NCI-H226 (cell line): Measurements from ENCODE around the gene SMC6.

Experiments used
- DNase-seq: peaks from one replicate; pipeline ENCODE4 v3.0.0-alpha.2; 2015

Gene SMC6

DNA sequence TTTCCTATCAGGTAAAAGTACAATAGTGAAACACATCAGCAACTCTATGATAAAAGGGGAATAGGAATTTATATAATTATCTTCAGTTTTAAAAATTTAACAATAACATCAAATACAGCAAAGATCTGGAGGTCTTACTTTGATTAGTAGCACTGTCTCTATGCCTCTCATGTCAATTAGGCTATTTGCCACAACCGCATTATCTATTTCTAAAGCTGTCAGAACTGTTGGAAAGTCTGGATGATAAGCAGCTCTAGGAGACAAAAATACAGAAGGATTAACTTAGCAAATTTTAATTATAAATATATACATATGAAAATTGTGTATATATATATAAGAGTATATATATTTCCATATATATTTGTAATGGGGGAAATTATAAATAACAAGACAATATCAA lies 45.1 kb downstream of the SMC6 start:
- DNase-seq: no peak

GRCh38 chr2:17706845-17707244 lies 46.8 kb downstream of the SMC6 start:
- no peak for DNase-seq

DNA sequence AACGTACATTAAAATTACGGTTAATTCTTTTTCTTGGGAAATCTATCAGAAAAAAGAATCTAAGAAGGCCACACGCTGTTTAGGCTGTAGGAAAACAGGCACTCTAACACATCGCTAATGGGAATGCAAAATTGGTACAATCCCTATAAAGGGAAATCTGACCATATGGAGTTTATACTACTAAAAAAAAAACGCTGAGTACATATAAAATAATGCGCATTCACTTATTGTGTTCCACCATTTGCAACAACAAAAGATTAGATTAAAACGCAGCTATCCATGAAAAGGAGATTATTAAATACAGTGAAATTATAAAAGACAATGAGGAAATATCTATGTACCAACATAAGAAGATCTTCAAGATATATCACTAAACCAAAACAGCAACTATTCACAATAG lies 62.8 kb downstream of the SMC6 start:
- DNase-seq: no peak

DNA sequence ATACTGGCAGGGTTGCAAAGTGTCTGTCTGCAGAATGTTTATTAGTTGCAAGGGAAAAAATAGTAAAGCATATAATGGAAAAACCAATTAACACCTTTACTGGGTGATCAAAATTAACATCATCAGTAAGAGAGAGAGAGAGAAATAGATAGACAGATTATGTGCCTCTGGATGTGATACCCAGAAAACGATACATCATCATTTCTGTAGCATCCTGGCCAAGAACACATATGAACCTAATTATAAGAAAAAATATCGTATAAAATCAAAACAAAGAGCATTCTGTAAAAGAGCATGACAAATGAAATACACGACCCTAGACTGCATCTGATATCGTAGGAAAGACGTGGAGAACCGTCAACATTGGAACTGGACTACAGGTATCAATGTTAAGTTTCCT lies 64.6 kb downstream of the SMC6 start:
- no peak for DNase-seq

- DNase-seq: no peak
Measured at GRCh38 chr2:17688600-17688999, 65.0 kb downstream of the SMC6 start.

DNA sequence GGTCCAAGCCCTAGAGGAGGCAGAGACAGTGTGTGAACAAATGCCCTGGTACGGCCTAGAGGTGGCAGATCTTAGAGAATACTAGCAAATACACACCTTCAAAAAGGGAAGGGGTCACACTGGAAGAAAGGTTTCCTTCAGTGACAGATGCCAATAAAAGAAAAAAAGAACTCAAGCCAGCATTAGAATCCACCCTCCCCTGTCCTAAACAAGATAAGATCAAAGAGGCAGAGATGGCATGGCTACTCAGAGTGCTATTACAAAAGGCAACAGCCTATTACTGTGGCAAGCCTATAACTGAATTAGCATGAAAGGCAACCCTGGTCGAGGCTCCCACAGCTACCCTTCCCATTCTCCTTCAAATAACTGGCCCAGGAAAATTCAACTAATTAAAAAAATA lies 69.6 kb downstream of the SMC6 start:
- DNase-seq: no peak

GRCh38 chr2:17682098-17682857 lies 71.3 kb downstream of the SMC6 start:
- DNase-seq: no peak

DNA sequence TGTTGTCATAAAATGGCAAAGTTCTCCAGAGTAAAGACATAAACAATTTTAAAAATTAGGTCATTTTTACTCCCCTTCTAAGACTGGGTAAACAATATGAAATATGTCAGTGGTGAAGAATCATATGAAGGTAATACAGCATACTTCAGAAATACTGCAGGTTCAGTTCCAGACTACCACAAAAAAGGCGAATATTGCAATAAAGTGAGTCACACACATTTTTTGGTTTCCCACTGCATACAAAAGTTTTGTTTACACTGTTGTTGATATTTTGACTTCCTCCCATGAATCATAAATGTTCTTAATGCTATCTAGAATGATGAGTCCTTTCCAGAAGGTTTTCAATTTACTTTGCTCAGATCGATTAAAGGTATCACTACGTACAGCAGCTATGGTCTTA lies 73.5 kb downstream of the SMC6 start:
- no peak for DNase-seq

- no peak for DNase-seq
Measured at GRCh38 chr2:17674817-17675216, 78.8 kb downstream of the SMC6 start.

- peak; percentile 30 for DNase-seq
Measured at GRCh38 chr2:17672583-17673317, 80.9 kb downstream of the SMC6 start.

GRCh38 chr2:17667898-17668297 lies 85.7 kb downstream of the SMC6 start:
- DNase-seq: no peak

DNA sequence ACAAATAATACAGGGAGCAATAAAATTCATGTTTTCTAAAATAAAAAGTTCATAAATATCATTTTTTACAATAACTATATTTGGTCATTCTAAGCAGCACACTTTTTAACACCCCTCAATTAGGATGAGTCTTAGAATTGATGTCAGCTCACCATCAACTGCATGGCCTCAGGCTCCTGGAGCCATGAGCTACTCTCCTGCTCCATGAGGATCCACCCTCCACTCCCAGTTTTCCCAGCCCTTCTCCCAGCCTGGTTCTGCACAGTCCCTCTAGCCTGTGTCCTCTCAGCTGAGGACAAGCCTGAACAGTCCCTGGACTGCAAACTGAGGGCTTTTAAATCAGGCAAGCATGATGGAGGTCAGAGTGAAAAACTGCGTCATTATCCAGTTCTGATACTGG lies 89.1 kb downstream of the SMC6 start:
- DNase-seq: no peak

DNA sequence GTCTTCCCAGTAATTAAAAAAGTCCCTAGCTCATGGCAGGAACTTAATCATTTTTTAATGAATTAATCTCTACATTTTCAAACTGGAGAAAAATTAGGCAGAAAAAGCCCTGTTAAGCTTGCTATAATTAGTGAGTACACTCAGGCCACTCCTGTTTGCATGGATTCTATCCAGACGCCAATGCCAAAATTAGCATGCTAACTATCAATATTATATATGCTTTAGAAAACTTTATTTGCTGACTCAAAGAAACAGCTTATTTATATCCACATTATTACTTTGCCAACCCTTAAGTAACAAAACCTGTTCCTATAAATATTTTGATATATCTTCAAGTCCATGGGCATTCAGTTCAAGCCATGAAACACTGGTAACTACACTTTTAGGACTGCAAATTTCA lies 90.9 kb downstream of the SMC6 start:
- no peak for DNase-seq

DNA sequence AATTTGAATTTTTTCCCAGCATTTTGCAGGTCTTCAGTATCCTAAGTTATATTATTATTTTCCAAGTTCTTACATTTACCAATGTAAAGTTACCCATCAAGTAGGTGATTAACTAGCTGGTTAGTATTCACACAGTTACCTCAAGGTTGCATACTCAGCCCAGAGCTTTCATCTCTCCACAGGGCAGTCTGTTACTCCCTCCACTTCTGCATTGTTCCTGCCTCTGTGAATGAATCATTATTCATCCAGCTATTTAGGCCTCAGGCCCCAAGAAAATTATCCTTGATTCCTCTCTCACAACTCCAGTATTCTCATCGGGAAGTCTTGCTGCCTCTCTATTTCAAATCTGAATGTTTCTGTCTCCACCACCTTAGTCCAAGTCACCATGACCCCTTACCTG lies 92.2 kb downstream of the SMC6 start:
- no peak for DNase-seq

GRCh38 chr2:17660219-17660618 lies 93.4 kb downstream of the SMC6 start:
- no peak for DNase-seq

GRCh38 chr2:17658251-17658843 lies 95.3 kb downstream of the SMC6 start:
- DNase-seq: no peak

GRCh38 chr2:17657759-17658158 lies 95.9 kb downstream of the SMC6 start:
- no peak for DNase-seq

- DNase-seq: no peak
Measured at GRCh38 chr2:17652681-17653394, 100.8 kb downstream of the SMC6 start.

DNA sequence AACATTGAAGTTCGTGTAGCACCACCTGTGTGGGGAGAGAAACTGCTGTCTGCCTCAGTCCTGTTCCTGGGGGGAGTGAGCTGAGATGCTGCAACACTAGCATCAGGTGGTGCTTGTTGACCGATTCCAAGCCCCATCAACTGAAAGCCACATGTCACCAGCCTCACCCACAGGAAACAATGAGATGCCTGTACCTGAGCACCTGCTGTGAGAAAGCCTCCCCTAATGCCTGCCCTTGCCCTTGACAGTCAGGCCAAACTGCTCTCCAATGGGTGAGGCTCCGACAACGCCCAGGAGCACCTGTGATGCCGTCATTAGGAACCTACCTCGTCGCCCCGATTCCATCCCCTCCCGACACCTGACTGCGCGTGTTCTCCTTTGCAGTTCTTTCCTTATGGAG lies 104.6 kb downstream of the SMC6 start:
- DNase-seq: no peak

DNA sequence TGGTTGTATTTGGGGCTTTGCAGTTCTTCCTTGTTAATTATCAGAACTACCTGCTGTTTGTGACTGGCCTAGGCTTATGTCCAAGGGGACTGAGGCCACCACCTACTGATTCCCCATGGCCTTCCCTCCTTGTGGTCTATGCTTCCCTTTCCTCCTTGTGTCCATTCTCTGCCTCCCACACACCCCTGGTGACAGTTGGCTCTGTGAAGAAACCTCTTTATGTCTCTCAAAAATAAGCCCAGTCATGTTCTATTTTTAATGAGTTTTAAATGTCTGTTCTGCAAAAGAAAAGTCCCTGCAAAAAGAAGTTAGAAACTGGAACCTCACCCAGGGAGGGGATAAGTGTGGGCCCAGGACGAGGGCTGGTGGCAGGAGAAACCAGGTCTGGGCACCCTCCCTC lies 105.0 kb downstream of the SMC6 start:
- DNase-seq: no peak

GRCh38 chr2:17646838-17647701 lies 106.5 kb downstream of the SMC6 start:
- DNase-seq: no peak

GRCh38 chr2:17646081-17646554 lies 107.5 kb downstream of the SMC6 start:
- peak; percentile 56 for DNase-seq
